ENCODE data around the gene TESK1.

The TESK1 gene

DNA sequence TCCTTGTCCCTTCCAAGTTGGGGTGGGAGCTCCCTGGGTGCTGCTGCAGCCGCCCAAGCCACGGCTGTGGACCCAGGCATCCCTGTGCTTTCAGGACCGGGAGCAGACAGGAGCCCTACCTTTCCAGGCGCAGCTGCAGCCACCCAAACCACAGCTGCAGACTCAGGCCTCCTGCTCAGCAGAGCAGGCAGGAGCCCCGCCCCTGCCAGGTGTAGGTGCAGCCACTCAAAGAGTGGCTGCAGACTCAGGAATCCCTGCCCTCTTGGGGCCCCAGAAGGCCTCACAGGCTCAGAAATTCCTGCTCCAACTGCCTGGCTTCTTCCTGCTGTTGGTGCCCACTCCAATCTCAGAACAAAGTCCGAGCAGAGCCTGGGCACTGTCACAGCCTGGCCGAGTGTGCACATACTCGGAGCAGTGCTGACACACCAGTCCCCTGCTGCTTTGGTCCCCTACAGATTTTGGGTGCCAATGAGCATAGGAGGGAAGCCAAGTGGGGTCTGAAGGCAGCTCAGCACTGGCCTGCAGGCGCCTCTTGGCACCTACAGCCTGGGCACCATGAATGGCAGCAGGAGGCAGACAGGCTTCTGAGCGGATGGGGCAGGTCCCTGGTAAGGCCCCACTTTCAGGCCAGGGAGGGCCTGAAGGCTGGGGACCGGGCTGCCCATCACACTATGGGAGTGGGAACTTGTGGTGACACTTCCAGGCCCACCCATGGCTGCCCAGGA, 6.0 kb upstream of the TESK1 start:
- DNase-seq: no peak
- H3K27me3 ChIP-seq (replicated peaks in 2 of 5; ENCODE audit: control insufficient read depth in 4 of 5, insufficient read depth in 5 of 5, low read length in 4 of 5): no peaks in the 10 kb centered on the region
- no peaks in the 10 kb centered on the region for H3K36me3 ChIP-seq (ENCODE audit: control insufficient read depth in 4 of 4, insufficient read depth in 4 of 4, low read length in 3 of 4)
- peaks cover 5 to 12% (median 9%) of the 10 kb centered on the region in 4 experiments for H3K4me1 ChIP-seq (ENCODE audit: control extremely low read depth in 1 of 4, control insufficient read depth in 4 of 4, insufficient read depth in 4 of 4, low read length in 3 of 4)
- H3K9me3 ChIP-seq (ENCODE audit: control extremely low read depth in 1 of 5, control insufficient read depth in 4 of 5, insufficient read depth in 2 of 5, low read depth in 1 of 5, low read length in 4 of 5): peaks cover 0 to 6% (median 5%) of the 10 kb centered on the region in 5 experiments
- no peak overlapping the region for H3K4me3 ChIP-seq (ENCODE audit: control insufficient read depth in 1 of 7, extremely low read depth in 1 of 7, insufficient read depth in 4 of 7, low read depth in 2 of 7, low read length in 6 of 7)
- POLR2A ChIA-PET: no interaction called here
- CTCF ChIA-PET: interaction anchor here (0.7 to 2.1 kb wide), 7 partner anchors 11 to 94 kb away, joined by 3 to 5 read pairs (median 3); no protein-coding TSS in a partner anchor
- 98% methylated on average over 11 of the region's 11 CpGs for WGBS (ENCODE audit: insufficient coverage)
- no peak overlapping the region for H3K27ac ChIP-seq (ENCODE audit: insufficient read depth in 1 of 2, low read depth in 1 of 2, low read length in 2 of 2, poor library complexity in 1 of 2, severe bottlenecking in 2 of 2)

DNA sequence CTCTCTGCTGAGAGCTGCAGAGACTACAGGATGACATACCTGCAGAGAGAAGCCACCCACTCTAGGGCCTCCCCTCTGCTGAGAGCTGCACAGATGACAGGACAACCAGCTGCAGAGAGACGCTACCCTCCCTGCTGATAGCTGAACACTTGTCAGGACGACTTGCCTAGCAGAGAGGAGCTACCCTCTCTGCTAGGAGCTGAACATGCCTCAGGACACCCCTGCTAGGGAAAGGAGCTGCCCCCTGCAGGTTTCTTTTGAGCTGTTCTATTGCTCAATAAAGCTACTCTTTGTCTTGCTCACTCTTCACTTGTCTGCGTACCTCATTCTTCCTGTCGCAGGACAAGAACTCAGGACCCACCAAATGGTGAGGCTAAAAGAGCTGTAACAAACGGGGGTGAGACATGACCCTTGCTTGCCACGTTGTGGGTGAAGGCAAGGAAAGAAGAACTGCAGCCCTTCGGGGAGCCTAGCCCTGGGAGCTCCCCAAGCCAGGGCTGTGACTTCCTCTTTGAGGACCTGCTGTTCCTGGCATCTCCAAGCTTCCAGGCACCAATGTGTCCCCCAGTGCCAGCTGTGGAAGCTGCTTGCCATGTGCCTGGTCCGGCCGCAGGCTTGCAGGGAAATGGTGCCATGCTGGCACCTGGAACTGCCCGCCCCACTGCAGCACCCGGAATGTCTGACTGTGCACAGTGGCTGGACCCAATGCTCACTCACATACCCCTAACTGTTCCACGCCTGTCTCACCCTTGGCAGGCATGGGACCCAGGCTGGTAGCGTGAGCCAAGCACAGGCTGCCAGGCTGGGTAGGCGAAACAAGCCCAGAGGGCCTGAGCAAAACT, 5.1 kb upstream of the TESK1 start:
- ChIA-PET POLR2A (no interaction called here), CTCF (interaction anchor here (0.8 to 1.5 kb wide), 6 partner anchors 10 to 93 kb away, joined by 3 to 4 read pairs (median 3); no protein-coding TSS in a partner anchor)
- Histone ChIP-seq H3K9me3 (ENCODE audit: control extremely low read depth in 1 of 5, control insufficient read depth in 4 of 5, insufficient read depth in 2 of 5, low read depth in 1 of 5, low read length in 4 of 5) (no peaks in the 10 kb centered on the region), H3K4me1 (ENCODE audit: control extremely low read depth in 1 of 4, control insufficient read depth in 4 of 4, insufficient read depth in 4 of 4, low read length in 3 of 4) (peaks cover 5 to 19% (median 15%) of the 10 kb centered on the region in 4 experiments), H3K36me3 (ENCODE audit: control insufficient read depth in 4 of 4, insufficient read depth in 4 of 4, low read length in 3 of 4) (no peaks in the 10 kb centered on the region), H3K27ac (ENCODE audit: insufficient read depth in 1 of 2, low read depth in 1 of 2, low read length in 2 of 2, poor library complexity in 1 of 2, severe bottlenecking in 2 of 2) (no peak overlapping the region), H3K4me3 (ENCODE audit: control insufficient read depth in 1 of 7, extremely low read depth in 1 of 7, insufficient read depth in 4 of 7, low read depth in 2 of 7, low read length in 6 of 7) (no peak overlapping the region), H3K27me3 (replicated peaks in 2 of 5; ENCODE audit: control insufficient read depth in 4 of 5, insufficient read depth in 5 of 5, low read length in 4 of 5) (no peaks in the 10 kb centered on the region)
- 96% methylated on average over 13 of the region's 14 CpGs for WGBS (ENCODE audit: insufficient coverage)
- DNase-seq: no peak

DNA sequence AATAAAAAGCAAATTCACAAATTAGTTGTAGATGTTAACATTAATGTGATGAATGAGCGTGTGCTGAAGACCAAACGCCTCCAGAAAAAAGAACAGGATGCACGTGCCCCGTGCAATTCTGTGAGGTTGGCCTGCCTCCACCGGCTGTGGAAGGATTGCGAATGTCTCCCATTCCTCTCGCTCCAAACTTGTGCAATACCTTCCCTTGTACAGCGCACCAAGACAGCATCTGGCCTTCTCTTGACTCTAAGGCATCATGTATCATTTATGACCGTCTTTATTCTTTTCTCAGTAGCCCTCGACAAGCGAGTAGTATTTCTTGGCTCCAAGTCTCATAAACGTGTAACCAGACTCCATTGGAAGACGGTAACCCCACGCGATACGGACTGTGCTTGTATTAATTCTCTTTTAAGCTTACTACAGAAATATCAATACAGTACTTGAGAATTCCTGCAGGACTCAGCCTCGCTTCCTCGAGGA, 1.5 kb upstream of the TESK1 start:
- ChIA-PET POLR2A (no interaction called here), CTCF (interaction anchor here (0.8 to 2.0 kb wide), 9 partner anchors 10 to 492 kb away, joined by 3 to 9 read pairs (median 4); no protein-coding TSS in a partner anchor)
- Histone ChIP-seq H3K36me3 (ENCODE audit: control insufficient read depth in 4 of 4, insufficient read depth in 4 of 4, low read length in 3 of 4) (peaks cover 0 to 14% (median 10%) of the 10 kb centered on the region in 4 experiments), H3K9me3 (ENCODE audit: control extremely low read depth in 1 of 5, control insufficient read depth in 4 of 5, insufficient read depth in 2 of 5, low read depth in 1 of 5, low read length in 4 of 5) (no peaks in the 10 kb centered on the region), H3K27me3 (replicated peaks in 2 of 5; ENCODE audit: control insufficient read depth in 4 of 5, insufficient read depth in 5 of 5, low read length in 4 of 5) (no peaks in the 10 kb centered on the region), H3K4me1 (ENCODE audit: control extremely low read depth in 1 of 4, control insufficient read depth in 4 of 4, insufficient read depth in 4 of 4, low read length in 3 of 4) (peaks cover 5 to 33% (median 29%) of the 10 kb centered on the region in 4 experiments), H3K4me3 (ENCODE audit: control insufficient read depth in 1 of 7, extremely low read depth in 1 of 7, insufficient read depth in 4 of 7, low read depth in 2 of 7, low read length in 6 of 7) (peak overlapping the region in 6 of 7 experiments; percentile 16 to 63 (median 52)), H3K27ac (ENCODE audit: insufficient read depth in 1 of 2, low read depth in 1 of 2, low read length in 2 of 2, poor library complexity in 1 of 2, severe bottlenecking in 2 of 2) (no peak overlapping the region)
- no peak for DNase-seq
- 9% methylated on average over 18 of the region's 18 CpGs for WGBS (ENCODE audit: insufficient coverage)

DNA sequence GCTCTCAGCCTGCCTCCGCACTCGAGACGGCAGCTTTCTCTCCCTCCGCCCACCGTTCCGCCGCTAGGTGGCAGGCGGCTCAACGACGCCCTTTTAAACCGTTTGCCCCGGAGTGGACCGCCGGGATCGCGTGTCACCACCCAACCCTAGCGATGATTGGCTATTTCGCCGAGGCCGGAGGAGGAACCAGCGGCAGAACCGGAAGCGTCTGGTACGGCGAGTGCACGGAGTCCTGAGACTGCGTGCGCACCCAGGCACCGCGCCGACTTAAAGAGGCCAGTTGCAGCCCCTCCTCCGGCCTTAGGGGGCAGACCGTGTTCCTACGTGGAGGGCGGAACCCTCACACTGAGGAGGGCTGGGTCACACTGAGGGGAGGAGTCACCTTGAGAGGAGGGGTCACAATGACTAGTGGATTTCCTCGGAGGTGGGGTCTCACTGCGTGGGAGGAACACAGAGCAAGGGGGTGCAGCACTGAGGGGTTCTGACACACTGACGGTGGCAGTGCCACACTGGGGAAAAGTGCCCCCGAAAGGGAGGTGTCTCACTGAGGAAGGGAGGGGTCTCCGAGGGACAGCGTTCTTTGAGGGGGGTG, 980 bp upstream of the TESK1 start:
- Histone ChIP-seq H3K4me3 (ENCODE audit: control insufficient read depth in 1 of 7, extremely low read depth in 1 of 7, insufficient read depth in 4 of 7, low read depth in 2 of 7, low read length in 6 of 7) (peak overlapping the region; percentile 46 to 90 (median 81)), H3K27ac (ENCODE audit: insufficient read depth in 1 of 2, low read depth in 1 of 2, low read length in 2 of 2, poor library complexity in 1 of 2, severe bottlenecking in 2 of 2) (peak overlapping the region in 1 of 2 experiments; percentile 75), H3K36me3 (ENCODE audit: control insufficient read depth in 4 of 4, insufficient read depth in 4 of 4, low read length in 3 of 4) (peaks cover 0 to 20% (median 15%) of the 10 kb centered on the region in 4 experiments), H3K27me3 (replicated peaks in 2 of 5; ENCODE audit: control insufficient read depth in 4 of 5, insufficient read depth in 5 of 5, low read length in 4 of 5) (no peaks in the 10 kb centered on the region), H3K4me1 (ENCODE audit: control extremely low read depth in 1 of 4, control insufficient read depth in 4 of 4, insufficient read depth in 4 of 4, low read length in 3 of 4) (peaks cover 5 to 33% (median 29%) of the 10 kb centered on the region in 4 experiments), H3K9me3 (ENCODE audit: control extremely low read depth in 1 of 5, control insufficient read depth in 4 of 5, insufficient read depth in 2 of 5, low read depth in 1 of 5, low read length in 4 of 5) (no peaks in the 10 kb centered on the region)
- ChIA-PET CTCF (interaction anchor here (0.7 to 2.0 kb wide), 10 partner anchors 9 to 493 kb away, joined by 3 to 9 read pairs (median 4); no protein-coding TSS in a partner anchor), POLR2A (no interaction called here)
- peak; percentile 100 for DNase-seq
- WGBS (ENCODE audit: insufficient coverage): 0% methylated on average over 34 of the region's 41 CpGs

DNA sequence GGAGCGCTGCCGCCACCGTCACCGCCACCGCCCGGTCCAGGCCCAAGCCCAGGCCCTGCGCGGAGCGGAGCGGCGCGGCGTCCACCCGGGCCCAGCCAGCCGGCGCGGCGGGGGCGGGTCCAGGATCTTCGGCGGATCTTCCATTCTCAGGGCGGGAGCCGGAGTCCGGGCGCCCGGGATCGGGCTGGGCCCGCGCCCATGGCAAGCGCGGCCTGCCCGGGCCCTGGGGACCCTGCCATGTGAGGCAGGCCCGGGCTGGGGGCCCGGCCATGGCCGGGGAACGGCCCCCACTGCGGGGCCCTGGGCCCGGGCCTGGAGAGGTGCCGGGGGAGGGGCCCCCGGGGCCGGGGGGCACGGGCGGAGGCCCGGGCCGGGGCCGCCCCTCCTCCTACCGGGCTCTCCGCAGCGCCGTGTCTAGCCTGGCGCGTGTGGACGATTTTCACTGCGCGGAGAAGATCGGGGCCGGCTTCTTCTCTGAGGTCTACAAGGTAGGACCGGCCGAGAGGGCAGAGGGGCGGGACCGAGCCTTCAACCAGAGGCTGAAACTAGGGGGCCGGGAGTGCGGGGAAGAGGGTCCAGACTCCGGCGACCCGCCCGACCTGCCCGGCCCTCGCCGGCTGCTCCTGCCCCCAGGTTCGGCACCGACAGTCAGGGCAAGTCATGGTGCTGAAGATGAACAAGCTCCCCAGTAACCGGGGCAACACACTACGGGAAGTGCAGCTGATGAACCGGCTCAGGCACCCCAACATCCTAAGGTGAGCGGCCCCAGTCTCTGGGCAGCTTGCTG, 482 bp downstream of the TESK1 start:
- 0% methylated on average over 70 of the region's 76 CpGs for WGBS (ENCODE audit: insufficient coverage)
- peaks cover 5 to 27% (median 26%) of the 10 kb centered on the region in 4 experiments for H3K4me1 ChIP-seq (ENCODE audit: control extremely low read depth in 1 of 4, control insufficient read depth in 4 of 4, insufficient read depth in 4 of 4, low read length in 3 of 4)
- POLR2A ChIA-PET: no interaction called here

DNA sequence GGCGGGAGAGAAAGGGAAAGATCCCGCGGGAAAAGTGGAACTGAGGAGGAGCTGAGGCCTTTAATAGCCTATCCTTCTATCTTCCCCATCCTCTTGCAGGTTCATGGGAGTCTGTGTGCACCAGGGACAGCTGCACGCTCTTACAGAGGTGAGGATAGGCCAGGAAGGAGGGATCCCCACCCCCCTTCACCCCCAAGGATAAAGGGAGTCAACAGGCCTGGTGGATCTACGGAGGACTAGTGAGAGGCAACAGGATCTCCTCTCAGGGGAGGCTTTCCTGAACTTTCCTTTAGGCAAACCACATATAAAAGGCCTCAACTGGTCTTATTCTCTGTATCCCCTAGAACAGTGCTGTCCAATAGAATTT, 1.1 kb downstream of the TESK1 start:
- DNase-seq: peak in 1 of 3 donors; percentile 8
- CTCF ChIA-PET: interaction anchor here (0.9 to 1.2 kb wide), 3 partner anchors 10 to 52 kb away, joined by 3 to 5 read pairs (median 3); partner anchors contain the start of genes CCDC107 and RMRP
- POLR2A ChIA-PET: no interaction called here
- Histone ChIP-seq H3K27ac (ENCODE audit: insufficient read depth in 1 of 2, low read depth in 1 of 2, low read length in 2 of 2, poor library complexity in 1 of 2, severe bottlenecking in 2 of 2) (peak overlapping the region in 1 of 2 experiments; percentile 66), H3K27me3 (replicated peaks in 2 of 5; ENCODE audit: control insufficient read depth in 4 of 5, insufficient read depth in 5 of 5, low read length in 4 of 5) (no peaks in the 10 kb centered on the region), H3K4me1 (ENCODE audit: control extremely low read depth in 1 of 4, control insufficient read depth in 4 of 4, insufficient read depth in 4 of 4, low read length in 3 of 4) (peaks cover 5 to 27% (median 26%) of the 10 kb centered on the region in 4 experiments), H3K9me3 (ENCODE audit: control extremely low read depth in 1 of 5, control insufficient read depth in 4 of 5, insufficient read depth in 2 of 5, low read depth in 1 of 5, low read length in 4 of 5) (no peaks in the 10 kb centered on the region), H3K4me3 (ENCODE audit: control insufficient read depth in 1 of 7, extremely low read depth in 1 of 7, insufficient read depth in 4 of 7, low read depth in 2 of 7, low read length in 6 of 7) (peak overlapping the region; percentile 46 to 90 (median 80)), H3K36me3 (ENCODE audit: control insufficient read depth in 4 of 4, insufficient read depth in 4 of 4, low read length in 3 of 4) (peaks cover 0 to 31% (median 24%) of the 10 kb centered on the region in 4 experiments)
- WGBS (ENCODE audit: insufficient coverage): 60% methylated on average over 1 of the region's 5 CpGs

More for the DNA sequence above, 482 bp downstream of the TESK1 start:
- no peaks in the 10 kb centered on the region for H3K9me3 ChIP-seq (ENCODE audit: control extremely low read depth in 1 of 5, control insufficient read depth in 4 of 5, insufficient read depth in 2 of 5, low read depth in 1 of 5, low read length in 4 of 5)
- H3K27ac ChIP-seq (ENCODE audit: insufficient read depth in 1 of 2, low read depth in 1 of 2, low read length in 2 of 2, poor library complexity in 1 of 2, severe bottlenecking in 2 of 2): peak overlapping the region; percentile 40 to 66
- peak overlapping the region; percentile 46 to 90 (median 80) for H3K4me3 ChIP-seq (ENCODE audit: control insufficient read depth in 1 of 7, extremely low read depth in 1 of 7, insufficient read depth in 4 of 7, low read depth in 2 of 7, low read length in 6 of 7)
- H3K27me3 ChIP-seq (replicated peaks in 2 of 5; ENCODE audit: control insufficient read depth in 4 of 5, insufficient read depth in 5 of 5, low read length in 4 of 5): no peaks in the 10 kb centered on the region
- CTCF ChIA-PET: interaction anchor here (0.7 to 2.0 kb wide), 5 partner anchors 10 to 52 kb away, joined by 3 to 9 read pairs (median 3); partner anchors contain the start of genes CCDC107 and RMRP
- H3K36me3 ChIP-seq (ENCODE audit: control insufficient read depth in 4 of 4, insufficient read depth in 4 of 4, low read length in 3 of 4): peaks cover 0 to 31% (median 24%) of the 10 kb centered on the region in 4 experiments
- DNase-seq: peak in 2 of 3 donors; percentile 23 to 50
